ENCODE data around the gene CTDSP2. TPM values are rescaled to one million over a fixed set of nuclear protein-coding genes. Genes with fewer than 3 reads are reported as not detected.
"Not testable (repeated sequence)": the region's sequence is repeated elsewhere in the genome, so short reads cannot be mapped to it uniquely, and the experiment has no call there.

Gene CTDSP2
- total RNA-seq, 1 donor, result 64.8 TPM

DNA sequence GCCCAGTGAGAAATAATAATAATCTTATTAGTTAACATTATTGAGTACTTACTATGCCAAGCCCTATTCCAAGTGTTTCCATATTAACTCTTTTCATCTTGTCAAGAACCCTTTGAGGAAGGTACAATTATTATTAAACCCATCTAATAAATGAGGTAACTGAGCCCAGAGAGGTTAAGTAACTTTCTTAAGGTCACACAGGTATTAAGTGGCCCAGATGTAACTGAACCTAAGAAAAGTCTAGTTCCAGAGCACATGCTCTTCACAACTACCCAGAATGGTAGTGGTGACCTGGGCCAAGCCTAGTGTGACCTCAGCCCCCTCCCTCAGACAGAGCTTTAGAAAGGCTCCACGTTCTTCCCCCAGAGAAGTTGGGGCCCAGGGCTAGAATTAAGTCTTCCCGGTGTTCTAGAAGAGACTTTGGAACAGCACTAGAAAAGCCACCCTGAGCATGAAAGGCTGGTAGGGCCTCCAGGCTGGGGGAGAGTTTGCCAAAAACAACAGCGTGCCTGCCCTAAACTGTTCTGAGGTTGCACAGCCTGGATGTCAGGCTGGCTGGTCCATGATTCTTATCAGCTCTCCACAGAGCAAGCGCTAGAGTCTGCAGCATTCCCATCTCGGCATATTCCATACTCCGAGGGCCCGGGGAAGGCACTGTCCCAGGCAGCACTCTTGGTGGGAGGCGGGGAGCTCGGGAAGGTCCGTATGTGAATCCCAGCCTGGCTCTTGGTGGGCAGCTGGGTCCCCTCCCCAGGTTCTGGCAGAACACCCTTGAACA, 41.3 kb upstream of the CTDSP2 start:
- peak; percentile 58 for DNase-seq (ENCODE audit: low read depth)
- no peak overlapping the region for H3K4me3 ChIP-seq (ENCODE audit: low read depth, low read length)

DNA sequence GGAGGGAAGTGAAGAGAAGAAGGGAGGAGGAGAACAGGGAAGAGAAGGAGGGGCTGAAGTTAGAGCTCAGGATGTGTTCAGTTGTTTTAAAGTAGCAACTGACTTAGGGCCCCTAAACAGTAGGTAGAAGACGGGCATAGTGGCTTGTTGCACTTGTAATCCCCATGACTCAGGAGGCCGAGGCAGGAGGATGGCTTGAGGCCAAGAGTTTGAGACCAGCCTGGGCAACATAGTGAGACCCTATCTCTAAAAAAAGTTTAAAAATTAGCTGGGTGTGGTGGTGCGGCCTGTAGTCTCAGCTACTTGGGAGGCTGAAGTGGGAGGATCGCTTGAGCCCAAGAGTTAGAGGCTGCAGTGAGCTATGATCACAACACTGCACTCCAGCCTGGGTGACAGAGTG, 40.4 kb upstream of the CTDSP2 start:
- not testable (repeated sequence) for H3K4me3 ChIP-seq (ENCODE audit: low read depth, low read length); DNase-seq (ENCODE audit: low read depth)

More for the DNA sequence above, 41.3 kb upstream of the CTDSP2 start:
- TF ChIP-seq, protein P1, sequence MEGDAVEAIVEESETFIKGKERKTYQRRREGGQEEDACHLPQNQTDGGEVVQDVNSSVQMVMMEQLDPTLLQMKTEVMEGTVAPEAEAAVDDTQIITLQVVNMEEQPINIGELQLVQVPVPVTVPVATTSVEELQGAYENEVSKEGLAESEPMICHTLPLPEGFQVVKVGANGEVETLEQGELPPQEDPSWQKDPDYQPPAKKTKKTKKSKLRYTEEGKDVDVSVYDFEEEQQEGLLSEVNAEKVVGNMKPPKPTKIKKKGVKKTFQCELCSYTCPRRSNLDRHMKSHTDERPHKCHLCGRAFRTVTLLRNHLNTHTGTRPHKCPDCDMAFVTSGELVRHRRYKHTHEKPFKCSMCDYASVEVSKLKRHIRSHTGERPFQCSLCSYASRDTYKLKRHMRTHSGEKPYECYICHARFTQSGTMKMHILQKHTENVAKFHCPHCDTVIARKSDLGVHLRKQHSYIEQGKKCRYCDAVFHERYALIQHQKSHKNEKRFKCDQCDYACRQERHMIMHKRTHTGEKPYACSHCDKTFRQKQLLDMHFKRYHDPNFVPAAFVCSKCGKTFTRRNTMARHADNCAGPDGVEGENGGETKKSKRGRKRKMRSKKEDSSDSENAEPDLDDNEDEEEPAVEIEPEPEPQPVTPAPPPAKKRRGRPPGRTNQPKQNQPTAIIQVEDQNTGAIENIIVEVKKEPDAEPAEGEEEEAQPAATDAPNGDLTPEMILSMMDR (IDR thresholded peaks at IDR 0.05; ENCODE audit: insufficient read depth, low read depth, low read length), result no peak

DNA sequence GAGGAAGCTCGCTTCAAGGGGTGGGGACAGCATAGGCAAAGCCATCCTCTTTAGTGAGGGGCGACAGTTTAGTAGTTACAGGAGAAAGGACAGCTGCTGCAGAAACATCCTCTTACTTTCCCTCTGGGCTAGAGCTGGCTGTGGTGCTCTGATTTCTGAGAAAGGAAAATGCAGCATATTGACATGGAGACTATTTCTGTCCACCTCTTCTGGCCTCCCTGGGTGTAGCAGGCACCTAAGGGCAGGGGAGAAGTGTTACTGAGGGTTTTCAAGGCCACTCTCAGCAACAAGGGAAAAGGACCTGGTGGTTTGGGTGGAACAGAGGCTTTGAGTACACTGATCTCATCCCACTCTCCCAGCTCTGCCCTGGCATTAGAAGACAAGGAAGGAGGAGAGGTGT, 40.0 kb upstream of the CTDSP2 start:
- TF ChIP-seq, protein P1 (IDR thresholded peaks at IDR 0.05; ENCODE audit: insufficient read depth, low read depth, low read length), result no peak
- no peak overlapping the region for H3K4me3 ChIP-seq (ENCODE audit: low read depth, low read length)

DNA sequence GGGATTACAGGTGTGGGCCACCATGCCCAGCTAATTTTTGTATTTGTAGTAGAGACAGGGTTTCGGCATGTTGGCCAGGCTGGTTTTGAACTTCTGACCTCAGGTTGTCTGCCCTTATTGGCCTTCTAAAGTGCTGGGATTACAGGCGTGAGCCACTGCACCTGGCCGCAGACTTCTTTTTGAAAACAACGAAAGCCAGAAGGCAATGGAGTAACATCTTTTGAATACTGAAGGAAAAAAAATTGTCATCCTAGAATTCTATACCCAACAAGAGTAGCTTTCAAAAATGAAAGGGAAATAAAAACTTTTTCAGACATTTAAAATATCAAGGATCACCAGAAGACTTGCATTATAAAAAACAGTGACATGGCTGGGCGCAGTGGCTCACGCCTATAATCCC, 38.7 kb upstream of the CTDSP2 start:
- TF ChIP-seq, protein P1 (IDR thresholded peaks at IDR 0.05; ENCODE audit: insufficient read depth, low read depth, low read length), result no peak
- no peak for DNase-seq (ENCODE audit: low read depth)
- no peak overlapping the region for H3K4me3 ChIP-seq (ENCODE audit: low read depth, low read length)

More for the DNA sequence above, 40.0 kb upstream of the CTDSP2 start:
- no peak for DNase-seq (ENCODE audit: low read depth)

DNA sequence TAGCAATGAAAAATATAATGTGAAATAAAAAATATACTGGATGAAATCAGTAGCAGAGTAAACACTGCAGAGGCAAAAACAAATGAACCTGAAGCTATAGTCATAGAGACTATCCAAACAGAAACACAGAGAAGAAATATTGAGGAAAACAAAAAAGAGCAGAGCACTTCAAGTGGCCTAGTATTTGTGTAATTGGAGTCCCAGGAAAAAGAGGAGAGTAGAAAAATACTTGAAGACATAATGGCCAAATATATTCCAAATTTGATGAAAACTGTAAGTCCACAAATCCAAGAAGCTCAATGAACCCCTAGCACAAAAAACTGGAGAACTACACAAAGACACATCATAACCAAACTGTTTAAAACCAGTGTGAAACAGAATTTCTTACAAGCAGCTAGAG, 37.2 kb upstream of the CTDSP2 start:
- no peak overlapping the region for H3K4me3 ChIP-seq (ENCODE audit: low read depth, low read length)
- DNase-seq (ENCODE audit: low read depth), result no peak
- TF ChIP-seq, protein P1 (IDR thresholded peaks at IDR 0.05; ENCODE audit: insufficient read depth, low read depth, low read length), result no peak

DNA sequence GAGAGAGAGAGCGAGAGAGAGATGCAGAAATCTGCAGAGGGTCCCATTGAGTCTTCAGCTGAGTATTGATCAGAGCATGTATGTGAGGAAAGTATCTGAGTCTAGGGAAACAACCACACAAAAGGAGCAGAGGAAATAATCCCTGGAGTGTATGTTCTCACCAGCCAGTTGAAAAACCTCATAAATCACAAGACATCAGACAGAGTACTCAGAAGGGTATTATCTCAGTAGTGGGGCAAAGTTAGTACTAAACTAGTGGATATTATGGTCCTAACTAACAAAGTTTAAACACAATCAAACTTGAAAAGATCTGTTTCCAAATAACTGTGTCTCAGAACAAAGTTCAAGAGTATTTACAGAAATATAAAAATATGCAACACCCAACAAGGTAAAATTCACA, 36.5 kb upstream of the CTDSP2 start:
- TF ChIP-seq, protein P1 (IDR thresholded peaks at IDR 0.05; ENCODE audit: insufficient read depth, low read depth, low read length), result no peak
- DNase-seq (ENCODE audit: low read depth), result no peak
- no peak overlapping the region for H3K4me3 ChIP-seq (ENCODE audit: low read depth, low read length)

DNA sequence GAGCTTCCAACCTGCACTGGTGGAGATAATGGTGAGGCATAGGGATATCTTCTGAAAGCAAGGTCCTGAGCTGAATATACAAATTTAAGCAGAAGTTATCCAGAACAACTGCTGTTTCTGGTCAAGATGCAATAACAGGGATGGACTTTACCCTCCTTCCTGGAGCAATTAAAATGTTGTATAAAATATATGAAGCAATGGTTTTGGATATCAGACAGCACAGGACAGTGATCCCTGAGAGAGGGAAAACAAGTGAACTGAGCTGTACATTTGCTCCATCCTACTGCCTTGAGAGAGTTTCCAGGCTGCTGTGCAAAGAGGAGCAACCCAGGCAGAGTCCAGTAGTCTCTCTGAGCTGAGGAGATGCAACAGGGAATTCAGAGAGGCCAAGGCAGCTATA, 36.0 kb upstream of the CTDSP2 start:
- no peak for DNase-seq (ENCODE audit: low read depth)
- no peak overlapping the region for H3K4me3 ChIP-seq (ENCODE audit: low read depth, low read length)
- TF ChIP-seq, protein P1 (IDR thresholded peaks at IDR 0.05; ENCODE audit: insufficient read depth, low read depth, low read length), result no peak

All from fibroblast of villous mesenchyme (primary cell).